Stimulated activated memory B cell treated with anti-CD40 and anti-IgM and Interleukin-4, amounts not matched to agents 10 μg/mL and 1 μg/mL and 100 μg/mL, for 72 hours (primary cell): ENCODE data around the gene MFSD12.
"Not testable (repeated sequence)": the region's sequence is repeated elsewhere in the genome, so short reads cannot be mapped to it uniquely, and the experiment has no call there.

Source experiments
- ATAC-seq: fragments of 150-1000 bp; cut with Tn5 transposase; 2 replicates; pipeline ENCODE4 v1.10.0; 2021
- H3K27ac Mint-ChIP-seq: one replicate; pipeline ENCODE4 v1.8.0; 2022; ENCODE audit warnings: mild to moderate bottlenecking, mixed read lengths
- H3K27me3 Mint-ChIP-seq: one replicate; pipeline ENCODE4 v1.8.0; 2022; ENCODE audit warnings: mixed read lengths
- H3K36me3 Mint-ChIP-seq: one replicate; pipeline ENCODE4 v1.8.0; 2022; ENCODE audit warnings: mixed read lengths
- H3K4me1 Mint-ChIP-seq: one replicate; pipeline ENCODE4 v1.8.0; 2022; ENCODE audit warnings: mixed read lengths
- H3K4me3 Mint-ChIP-seq: one replicate; pipeline ENCODE4 v1.8.0; 2022; ENCODE audit warnings: mild to moderate bottlenecking, moderate library complexity, mixed read lengths
- H3K9me3 Mint-ChIP-seq: one replicate; pipeline ENCODE4 v1.8.0; 2022; ENCODE audit warnings: mixed read lengths

MFSD12 gene

GRCh38 chr19:3516675-3517207, 40.6 kb downstream of the MFSD12 start:
- Mint-ChIP-seq H3K36me3 (peaks cover 13% of the 10 kb centered on the region), H3K27ac (peak overlapping the region; percentile 87), H3K9me3 (no peaks in the 10 kb centered on the region), H3K4me1 (peaks cover 59% of the 10 kb centered on the region), H3K4me3 (peak overlapping the region; percentile 28), H3K27me3 (no peaks in the 10 kb centered on the region)
- peak; percentile 93 for ATAC-seq

GRCh38 chr19:3515891-3516422, 41.4 kb downstream of the MFSD12 start:
- H3K27ac Mint-ChIP-seq = peak overlapping the region; percentile 87
- H3K4me1 Mint-ChIP-seq = peaks cover 63% of the 10 kb centered on the region
- peaks cover 13% of the 10 kb centered on the region for H3K36me3 Mint-ChIP-seq
- H3K9me3 Mint-ChIP-seq = no peaks in the 10 kb centered on the region
- no peak overlapping the region for H3K4me3 Mint-ChIP-seq
- no peak for ATAC-seq
- no peaks in the 10 kb centered on the region for H3K27me3 Mint-ChIP-seq

- Mint-ChIP-seq H3K4me3 (no peak overlapping the region), H3K4me1 (peaks cover 71% of the 10 kb centered on the region), H3K27me3 (no peaks in the 10 kb centered on the region), H3K36me3 (peaks cover 15% of the 10 kb centered on the region), H3K27ac (no peak overlapping the region), H3K9me3 (no peaks in the 10 kb centered on the region)
- ATAC-seq = no peak
Measured at GRCh38 chr19:3514930-3515329, 42.5 kb downstream of the MFSD12 start.

- peaks cover 26% of the 10 kb centered on the region for H3K36me3 Mint-ChIP-seq
- H3K4me3 Mint-ChIP-seq = no peak overlapping the region
- no peak overlapping the region for H3K27ac Mint-ChIP-seq
- no peaks in the 10 kb centered on the region for H3K9me3 Mint-ChIP-seq
- H3K27me3 Mint-ChIP-seq = no peaks in the 10 kb centered on the region
- ATAC-seq = no peak
- H3K4me1 Mint-ChIP-seq = peaks cover 74% of the 10 kb centered on the region
Measured at GRCh38 chr19:3513229-3514140, 43.9 kb downstream of the MFSD12 start.

- peaks cover 75% of the 10 kb centered on the region for H3K4me1 Mint-ChIP-seq
- no peaks in the 10 kb centered on the region for H3K9me3 Mint-ChIP-seq
- no peaks in the 10 kb centered on the region for H3K27me3 Mint-ChIP-seq
- H3K4me3 Mint-ChIP-seq = no peak overlapping the region
- no peak for ATAC-seq
- no peak overlapping the region for H3K27ac Mint-ChIP-seq
- H3K36me3 Mint-ChIP-seq = peaks cover 26% of the 10 kb centered on the region
Measured at GRCh38 chr19:3512562-3513228, 44.7 kb downstream of the MFSD12 start.

GRCh38 chr19:3511506-3512251, 45.7 kb downstream of the MFSD12 start:
- Mint-ChIP-seq H3K4me3 (no peak overlapping the region), H3K27ac (no peak overlapping the region), H3K9me3 (no peaks in the 10 kb centered on the region), H3K27me3 (no peaks in the 10 kb centered on the region), H3K4me1 (peaks cover 79% of the 10 kb centered on the region), H3K36me3 (peaks cover 26% of the 10 kb centered on the region)
- ATAC-seq = no peak

- peaks cover 70% of the 10 kb centered on the region for H3K4me1 Mint-ChIP-seq
Measured at GRCh38 chr19:3510727-3511126, 46.7 kb downstream of the MFSD12 start.

GRCh38 chr19:3509566-3509989, 47.8 kb downstream of the MFSD12 start:
- Mint-ChIP-seq H3K4me1 (peaks cover 66% of the 10 kb centered on the region), H3K4me3 (peak overlapping the region; percentile 14), H3K27ac (peak overlapping the region; percentile 5), H3K9me3 (no peaks in the 10 kb centered on the region), H3K27me3 (no peaks in the 10 kb centered on the region), H3K36me3 (peaks cover 25% of the 10 kb centered on the region)
- no peak for ATAC-seq

More at GRCh38 chr19:3510727-3511126, 46.7 kb downstream of the MFSD12 start:
- no peak for ATAC-seq
- Mint-ChIP-seq H3K4me3 (no peak overlapping the region), H3K27ac (no peak overlapping the region), H3K9me3 (no peaks in the 10 kb centered on the region), H3K27me3 (no peaks in the 10 kb centered on the region), H3K36me3 (peaks cover 26% of the 10 kb centered on the region)

GRCh38 chr19:3508771-3509535, 48.4 kb downstream of the MFSD12 start:
- no peak for ATAC-seq
- no peaks in the 10 kb centered on the region for H3K9me3 Mint-ChIP-seq
- H3K27me3 Mint-ChIP-seq = no peaks in the 10 kb centered on the region
- peaks cover 19% of the 10 kb centered on the region for H3K36me3 Mint-ChIP-seq
- peak overlapping the region; percentile 5 for H3K27ac Mint-ChIP-seq
- peaks cover 61% of the 10 kb centered on the region for H3K4me1 Mint-ChIP-seq
- peak overlapping the region; percentile 14 for H3K4me3 Mint-ChIP-seq

- Mint-ChIP-seq H3K36me3 (peaks cover 19% of the 10 kb centered on the region), H3K4me1 (peaks cover 55% of the 10 kb centered on the region), H3K4me3 (peak overlapping the region; percentile 30)
- H3K27me3 Mint-ChIP-seq, ATAC-seq, H3K27ac Mint-ChIP-seq, H3K9me3 Mint-ChIP-seq: not testable (repeated sequence)
Measured at GRCh38 chr19:3508121-3508661, 49.2 kb downstream of the MFSD12 start.

GRCh38 chr19:3507371-3508120, 49.8 kb downstream of the MFSD12 start:
- H3K27ac Mint-ChIP-seq = peak overlapping the region; percentile 82
- ATAC-seq = no peak
- H3K4me3 Mint-ChIP-seq = peak overlapping the region; percentile 95

GRCh38 chr19:3506384-3507340, 50.7 kb downstream of the MFSD12 start:
- no peaks in the 10 kb centered on the region for H3K9me3 Mint-ChIP-seq
- H3K27ac Mint-ChIP-seq = peak overlapping the region; percentile 82

More at GRCh38 chr19:3507371-3508120, 49.8 kb downstream of the MFSD12 start:
- Mint-ChIP-seq H3K9me3 (no peaks in the 10 kb centered on the region), H3K36me3 (peaks cover 19% of the 10 kb centered on the region), H3K4me1 (peaks cover 55% of the 10 kb centered on the region), H3K27me3 (no peaks in the 10 kb centered on the region)

More at GRCh38 chr19:3506384-3507340, 50.7 kb downstream of the MFSD12 start:
- Mint-ChIP-seq H3K36me3 (peaks cover 19% of the 10 kb centered on the region), H3K4me3 (peak overlapping the region; percentile 95), H3K4me1 (peaks cover 49% of the 10 kb centered on the region), H3K27me3 (no peaks in the 10 kb centered on the region)
- peak; percentile 2 for ATAC-seq
